Loucy (cell line): Measurements from ENCODE around the gene GSK3B.

ENCODE experiments used
- CTCF ChIP-seq: fragments of 200-600 bp; sonication (generic); conservative IDR thresholded peaks from 2 replicates; pipeline ENCODE4 v1.5.1; 2014; ENCODE audit warnings: mild to moderate bottlenecking, antibody characterized with exemption, low read length
- EZH2phosphoT487 ChIP-seq: fragments of 200-600 bp; IDR thresholded peaks from 2 replicates; pipeline ENCODE4 v1.6.1; 2018; ENCODE audit warnings: antibody characterized with exemption, mild to moderate bottlenecking, moderate library complexity, borderline replicate concordance

GRCh38 chr3:120057626-120058025, 36.6 kb downstream of the GSK3B start:
- TF ChIP-seq CTCF (no peak), EZH2phosphoT487 (no peak)
